Measurements from ENCODE around the gene MS4A8.

GRCh38 chr11:60757231-60757800 is 57.9 kb downstream of the MS4A8 start:
- TF ChIP-seq EZH2phosphoT487 (IDR thresholded peaks at IDR 0.05; ENCODE audit: low read depth, severe bottlenecking, unreplicated experiment) (no peak), CTCF (IDR thresholded peaks at IDR 0.05; ENCODE audit: poor library complexity) (no peak), EZH2 (IDR thresholded peaks at IDR 0.05; ENCODE audit: borderline replicate concordance) (no peak)
